ENCODE results near the gene TRAF3IP3. TPM values are rescaled to one million over a fixed set of nuclear protein-coding genes. Genes with fewer than 3 reads are reported as not detected.

The TRAF3IP3 gene
- total RNA-seq, 3 donors from 2014 or later: 4.7 to 7.7 (median 6.4) TPM

- peak; percentile 36 for ATAC-seq
- no peaks in the 10 kb centered on the region for H3K36me3 ChIP-seq (ENCODE audit: low read depth)
- no peaks in the 10 kb centered on the region for H3K4me1 ChIP-seq (ENCODE audit: low read depth)
- TF ChIP-seq, protein P1, sequence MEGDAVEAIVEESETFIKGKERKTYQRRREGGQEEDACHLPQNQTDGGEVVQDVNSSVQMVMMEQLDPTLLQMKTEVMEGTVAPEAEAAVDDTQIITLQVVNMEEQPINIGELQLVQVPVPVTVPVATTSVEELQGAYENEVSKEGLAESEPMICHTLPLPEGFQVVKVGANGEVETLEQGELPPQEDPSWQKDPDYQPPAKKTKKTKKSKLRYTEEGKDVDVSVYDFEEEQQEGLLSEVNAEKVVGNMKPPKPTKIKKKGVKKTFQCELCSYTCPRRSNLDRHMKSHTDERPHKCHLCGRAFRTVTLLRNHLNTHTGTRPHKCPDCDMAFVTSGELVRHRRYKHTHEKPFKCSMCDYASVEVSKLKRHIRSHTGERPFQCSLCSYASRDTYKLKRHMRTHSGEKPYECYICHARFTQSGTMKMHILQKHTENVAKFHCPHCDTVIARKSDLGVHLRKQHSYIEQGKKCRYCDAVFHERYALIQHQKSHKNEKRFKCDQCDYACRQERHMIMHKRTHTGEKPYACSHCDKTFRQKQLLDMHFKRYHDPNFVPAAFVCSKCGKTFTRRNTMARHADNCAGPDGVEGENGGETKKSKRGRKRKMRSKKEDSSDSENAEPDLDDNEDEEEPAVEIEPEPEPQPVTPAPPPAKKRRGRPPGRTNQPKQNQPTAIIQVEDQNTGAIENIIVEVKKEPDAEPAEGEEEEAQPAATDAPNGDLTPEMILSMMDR (IDR thresholded peaks at IDR 0.05): no peak
- no peak overlapping the region for H3K4me3 ChIP-seq
- no peak for DNase-seq
- H3K9me3 ChIP-seq: no peaks in the 10 kb centered on the region
- intact Hi-C loops (cut with DNase I, micrococcal nuclease): no loop called here
Observed at GRCh38 chr1:209774592-209774991, 18.7 kb downstream of the TRAF3IP3 start.

DNA sequence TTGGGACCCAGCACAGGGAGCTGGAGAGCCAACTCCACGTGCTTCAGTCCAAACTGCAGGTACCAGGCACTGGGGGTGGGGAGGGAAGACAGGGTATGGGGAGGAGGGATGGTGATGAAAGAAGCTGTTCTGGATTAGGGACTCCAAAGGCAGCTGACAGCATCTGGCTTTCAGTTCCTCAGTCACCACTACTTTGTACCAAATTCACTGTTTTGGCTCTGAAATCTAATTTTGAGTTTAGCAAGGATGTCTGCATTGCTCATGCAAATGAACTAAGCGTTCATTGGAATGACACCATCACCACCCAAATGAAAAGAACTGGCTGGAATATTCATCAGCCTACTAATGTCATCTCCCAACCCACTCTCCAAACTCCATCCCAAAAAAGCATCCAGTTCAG lies 19.8 kb downstream of the TRAF3IP3 start:
- intact Hi-C loops (cut with DNase I, micrococcal nuclease): no loop called here
- no peaks in the 10 kb centered on the region for H3K36me3 ChIP-seq (ENCODE audit: low read depth)
- H3K9me3 ChIP-seq: no peaks in the 10 kb centered on the region
- no peaks in the 10 kb centered on the region for H3K4me1 ChIP-seq (ENCODE audit: low read depth)
- DNase-seq (no peak), ATAC-seq (no peak)
- no peak overlapping the region for H3K4me3 ChIP-seq
- TF ChIP-seq, protein P1 (IDR thresholded peaks at IDR 0.05): no peak

- Histone ChIP-seq H3K9me3 (no peaks in the 10 kb centered on the region), H3K4me1 (ENCODE audit: low read depth) (no peaks in the 10 kb centered on the region), H3K36me3 (ENCODE audit: low read depth) (no peaks in the 10 kb centered on the region), H3K4me3 (no peak overlapping the region)
- DNase-seq (no peak), ATAC-seq (no peak)
- TF ChIP-seq, protein P1 (IDR thresholded peaks at IDR 0.05): no peak
- intact Hi-C loops (cut with DNase I, micrococcal nuclease): no loop called here
Observed at GRCh38 chr1:209777587-209777986, 21.7 kb downstream of the TRAF3IP3 start.

- no peak overlapping the region for H3K4me3 ChIP-seq
- TF ChIP-seq, protein P1 (IDR thresholded peaks at IDR 0.05): no peak
- H3K36me3 ChIP-seq (ENCODE audit: low read depth): no peaks in the 10 kb centered on the region
- DNase-seq (no peak), ATAC-seq (no peak)
- intact Hi-C loops (cut with DNase I, micrococcal nuclease): no loop called here
- no peaks in the 10 kb centered on the region for H3K4me1 ChIP-seq (ENCODE audit: low read depth)
- H3K9me3 ChIP-seq: no peaks in the 10 kb centered on the region
Observed at GRCh38 chr1:209778102-209778501, 22.2 kb downstream of the TRAF3IP3 start.

- Histone ChIP-seq H3K4me3 (no peak overlapping the region), H3K9me3 (no peaks in the 10 kb centered on the region), H3K4me1 (ENCODE audit: low read depth) (peaks cover 7% of the 10 kb centered on the region), H3K36me3 (ENCODE audit: low read depth) (no peaks in the 10 kb centered on the region)
- DNase-seq: no peak
- intact Hi-C loops (cut with DNase I, micrococcal nuclease): no loop called here
- peak; percentile 1 for ATAC-seq
- TF ChIP-seq, protein P1 (IDR thresholded peaks at IDR 0.05): no peak
Observed at GRCh38 chr1:209780268-209780667, 24.4 kb downstream of the TRAF3IP3 start.

GRCh38 chr1:209783386-209783785 lies 27.5 kb downstream of the TRAF3IP3 start:
- Histone ChIP-seq H3K36me3 (ENCODE audit: low read depth) (no peaks in the 10 kb centered on the region), H3K4me3 (no peak overlapping the region), H3K9me3 (no peaks in the 10 kb centered on the region), H3K4me1 (ENCODE audit: low read depth) (peaks cover 11% of the 10 kb centered on the region)
- TF ChIP-seq, protein P1 (IDR thresholded peaks at IDR 0.05): no peak
- DNase-seq (no peak), ATAC-seq (no peak)
- intact Hi-C loops (cut with DNase I, micrococcal nuclease): no loop called here

Data from mucosa of descending colon (tissue), 3 donors.